HL-60/S4 (cell line): Measurements from ENCODE around the gene DCAF15.

Source experiments
- in situ Hi-C: fragments of 300-500 bp; cut with MboI; formaldehyde crosslinking; loops from 2 replicates; pipeline ENCODE4 v1.14.3; 2022; ENCODE audit warnings: low sequenced_read_pairs

The DCAF15 gene

GRCh38 chr19:13974073-13974472, 21.8 kb downstream of the DCAF15 start:
- in situ Hi-C loops, result no loop called here

- in situ Hi-C loops, result no loop called here
These were observed 23.6 kb downstream of the DCAF15 start for GRCh38 chr19:13975870-13976269.

- in situ Hi-C loops, result no loop called here
These were observed 24.1 kb downstream of the DCAF15 start for GRCh38 chr19:13976446-13976845.

GRCh38 chr19:13977803-13978202, 25.5 kb downstream of the DCAF15 start:
- in situ Hi-C loops, result no loop called here

GRCh38 chr19:13978351-13979243, 26.3 kb downstream of the DCAF15 start:
- in situ Hi-C loops, result no loop called here

- in situ Hi-C loops, result no loop called here
These were observed 26.9 kb downstream of the DCAF15 start for GRCh38 chr19:13979244-13979615.

GRCh38 chr19:13979686-13980085, 27.4 kb downstream of the DCAF15 start:
- in situ Hi-C loops, result no loop called here

- in situ Hi-C loops, result no loop called here
These were observed 28.0 kb downstream of the DCAF15 start for GRCh38 chr19:13980340-13980739.

- in situ Hi-C loops, result no loop called here
These were observed 28.7 kb downstream of the DCAF15 start for GRCh38 chr19:13981021-13981420.

GRCh38 chr19:13981467-13981866, 29.2 kb downstream of the DCAF15 start:
- in situ Hi-C loops, result no loop called here

GRCh38 chr19:13981988-13982501, 29.7 kb downstream of the DCAF15 start:
- in situ Hi-C loops, result no loop called here

GRCh38 chr19:13982773-13983172, 30.5 kb downstream of the DCAF15 start:
- in situ Hi-C loops, result no loop called here

GRCh38 chr19:13983213-13983889, 31.0 kb downstream of the DCAF15 start:
- in situ Hi-C loops, result no loop called here

GRCh38 chr19:13984186-13984585, 31.9 kb downstream of the DCAF15 start:
- in situ Hi-C loops, result no loop called here

- in situ Hi-C loops, result no loop called here
These were observed 32.8 kb downstream of the DCAF15 start for GRCh38 chr19:13984875-13985741.

GRCh38 chr19:13985771-13986347, 33.5 kb downstream of the DCAF15 start:
- in situ Hi-C loops, result no loop called here

GRCh38 chr19:13986348-13986904, 34.1 kb downstream of the DCAF15 start:
- in situ Hi-C loops, result no loop called here

- in situ Hi-C loops, result no loop called here
These were observed 35.0 kb downstream of the DCAF15 start for GRCh38 chr19:13987101-13987890.

- in situ Hi-C loops, result no loop called here
These were observed 37.2 kb downstream of the DCAF15 start for GRCh38 chr19:13989487-13989886.

- in situ Hi-C loops, result no loop called here
These were observed 37.8 kb downstream of the DCAF15 start for GRCh38 chr19:13990085-13990484.
